ENCODE measurements around the gene PHETA2.

- TF ChIP-seq CTCF (IDR thresholded peaks at IDR 0.05; ENCODE audit: control extremely low read depth in 1 of 3, insufficient read depth in 1 of 3, low read depth in 1 of 3, low read length in 3 of 3) (peak; percentile 5 to 29 (median 6); a peak in 2 of 4 replicates), POLR2AphosphoS5 (IDR thresholded peaks at IDR 0.05; ENCODE audit: low read depth, low read length) (no peak), SP1 (IDR thresholded peaks at IDR 0.05; ENCODE audit: low read depth, low read length) (no peak), E2F6 (IDR thresholded peaks at IDR 0.05) (no peak), EZH2 (IDR thresholded peaks at IDR 0.05; ENCODE audit: low read depth, low read length, severe bottlenecking) (no peak)
Measured at GRCh38 chr22:42072606-42073330, 1.3 kb upstream of the PHETA2 start.

All from H1 (cell line).